Stimulated activated naive CD8-positive, alpha-beta T cell treated with anti-CD3 and anti-CD28 coated beads, Interleukin-15, Interleukin-2, amounts not matched to agents 100 U/mL and 50 U/mL, for 24 hours (primary cell): Measurements from ENCODE around the gene SPEG.

ENCODE experiments used
- ATAC-seq: fragments of 150-1000 bp; cut with Tn5 transposase; one replicate; pipeline ENCODE4 v1.10.0; 2021
- DNase-seq: peaks from one replicate; pipeline ENCODE4 v3.0.0; 2021

SPEG gene

DNA sequence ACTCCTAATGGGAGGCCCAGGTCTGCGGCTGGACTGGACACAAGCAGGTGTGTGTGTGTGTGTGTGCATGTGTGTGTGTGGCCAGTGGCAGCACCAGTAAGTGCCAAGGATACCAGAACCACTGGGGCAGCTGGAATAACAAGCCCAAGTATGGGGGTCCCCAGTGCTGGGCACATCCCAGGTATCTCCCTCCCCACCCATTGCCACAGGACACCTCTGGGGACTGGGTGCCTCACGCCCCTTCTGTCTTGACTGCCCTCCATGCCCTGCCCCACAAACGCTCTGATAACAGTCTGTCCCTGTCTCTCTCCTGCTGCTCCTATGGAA lies 9.0 kb downstream of the SPEG start:
- ATAC-seq (no peak), DNase-seq (no peak)

DNA sequence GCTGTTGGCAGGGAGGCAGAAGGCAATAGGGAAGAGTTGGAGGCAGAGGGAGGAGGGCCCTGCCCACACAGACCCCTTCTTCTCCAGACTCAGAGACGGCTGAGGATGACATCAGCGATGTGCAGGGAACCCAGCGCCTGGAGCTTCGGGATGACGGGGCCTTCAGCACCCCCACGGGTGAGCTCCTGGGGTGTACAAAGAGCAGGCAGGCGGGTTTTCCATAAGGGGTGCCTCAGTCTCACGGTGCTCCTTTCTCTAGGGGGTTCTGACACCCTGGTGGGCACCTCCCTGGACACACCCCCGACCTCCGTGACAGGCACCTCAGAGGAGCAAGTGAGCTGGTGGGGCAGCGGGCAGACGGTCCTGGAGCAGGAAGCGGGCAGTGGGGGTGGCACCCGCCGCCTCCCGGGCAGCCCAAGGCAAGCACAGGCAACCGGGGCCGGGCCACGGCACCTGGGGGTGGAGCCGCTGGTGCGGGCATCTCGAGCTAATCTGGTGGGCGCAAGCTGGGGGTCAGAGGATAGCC lies 10.0 kb downstream of the SPEG start:
- ATAC-seq = no peak
- no peak for DNase-seq

DNA sequence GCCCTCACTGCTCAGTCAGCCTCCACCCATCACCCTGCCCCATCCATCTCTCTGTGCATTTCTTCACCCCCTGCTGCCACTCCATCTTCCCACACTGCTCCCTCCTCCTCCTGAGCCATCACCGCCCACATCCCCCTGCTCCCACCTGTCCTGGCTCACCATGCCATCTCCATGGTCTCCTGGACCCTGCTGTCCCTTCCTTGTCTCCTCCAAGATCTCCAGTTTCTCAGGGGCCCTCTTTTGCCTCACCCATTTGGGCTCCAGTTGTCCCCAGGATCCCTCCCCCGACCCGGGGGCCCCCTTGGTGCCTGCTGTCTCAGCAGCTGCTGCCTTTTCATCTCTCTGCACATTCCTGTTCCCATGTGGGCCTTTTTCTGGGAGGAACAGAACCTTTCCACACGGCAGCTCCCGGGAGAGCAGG lies 10.6 kb downstream of the SPEG start:
- DNase-seq (no peak), ATAC-seq (no peak)

DNA sequence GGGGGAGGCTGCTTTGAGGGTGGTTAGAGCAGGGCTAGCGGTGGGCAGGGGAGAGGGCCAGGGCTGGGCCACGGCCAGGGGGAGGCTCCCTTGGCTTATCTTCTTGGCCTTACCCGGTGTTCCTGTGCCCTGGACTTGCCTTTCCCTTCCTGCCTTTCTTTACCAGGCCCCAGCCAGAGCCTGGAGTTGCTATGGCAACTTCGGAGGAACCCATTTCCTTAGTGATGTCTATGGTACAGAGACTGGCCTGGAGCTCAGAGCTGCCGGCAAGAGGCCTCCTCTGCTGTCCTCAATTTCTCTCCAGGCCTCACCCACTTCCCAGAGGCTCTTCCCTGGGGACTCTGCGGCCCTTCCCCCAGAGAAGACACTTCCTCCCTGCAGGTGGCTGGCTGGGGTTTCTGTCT lies 11.5 kb downstream of the SPEG start:
- DNase-seq (no peak), ATAC-seq (no peak)

DNA sequence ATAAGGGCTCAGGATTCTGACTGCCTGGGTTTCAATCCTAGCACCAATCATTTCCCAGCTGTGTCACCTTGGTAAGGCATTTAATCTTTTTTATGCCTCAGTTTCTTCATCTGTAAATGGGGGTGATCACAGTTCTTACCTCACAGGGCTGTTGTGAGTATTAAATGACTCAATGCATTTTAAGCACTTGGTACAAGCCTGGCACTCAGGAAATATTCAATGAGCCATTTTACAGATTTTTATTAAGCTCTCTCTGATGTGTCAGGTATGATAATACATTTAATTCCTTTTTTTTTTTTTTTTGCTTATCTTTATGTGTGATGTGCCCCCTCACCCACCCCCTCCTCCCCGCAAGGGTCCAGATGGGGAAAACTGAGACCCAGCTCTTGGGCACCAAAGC lies 12.0 kb downstream of the SPEG start:
- ATAC-seq (no peak), DNase-seq (no peak)

DNA sequence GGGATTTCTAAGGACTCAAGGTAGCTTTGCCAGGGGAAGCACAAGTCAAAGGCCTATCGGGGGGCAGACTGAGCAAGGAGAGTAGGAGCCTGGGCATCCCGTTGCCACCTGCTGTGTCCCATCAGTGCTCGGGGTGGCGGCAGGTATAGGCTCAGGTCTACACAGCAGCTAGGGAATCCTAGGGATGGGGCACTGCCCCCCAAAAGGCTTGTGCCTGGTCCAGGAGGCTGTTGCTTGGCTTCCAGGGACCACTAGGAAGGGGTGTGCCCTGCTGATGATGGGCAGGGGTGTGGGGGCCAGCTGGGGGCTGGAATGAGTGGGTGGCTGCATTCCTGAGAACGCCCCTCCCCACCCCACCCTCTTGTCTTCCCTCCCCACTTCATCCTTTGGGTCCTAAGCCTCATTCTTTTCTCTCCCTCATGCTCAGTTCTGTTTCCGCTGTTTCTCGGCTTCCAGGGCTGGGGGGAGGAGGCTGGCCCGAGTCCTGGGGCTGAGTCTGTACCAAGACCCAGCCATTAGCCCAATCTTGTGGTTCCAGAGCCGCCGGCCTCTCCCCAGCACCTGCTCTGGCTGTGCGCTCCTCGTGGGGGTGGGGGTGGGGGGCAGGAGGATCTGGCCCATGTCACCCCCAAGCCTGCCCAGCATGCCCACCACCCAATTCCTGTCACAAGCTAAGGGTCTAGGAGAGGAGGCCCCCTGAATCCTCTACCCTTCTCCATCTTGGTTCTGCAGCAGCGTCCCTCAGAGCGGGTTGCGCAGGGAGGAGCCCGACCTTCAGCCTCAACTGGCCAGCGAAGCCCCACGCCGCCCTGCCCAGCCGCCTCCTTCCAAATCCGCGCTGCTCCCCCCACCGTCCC lies 12.8 kb downstream of the SPEG start:
- ATAC-seq (no peak), DNase-seq (no peak)

DNA sequence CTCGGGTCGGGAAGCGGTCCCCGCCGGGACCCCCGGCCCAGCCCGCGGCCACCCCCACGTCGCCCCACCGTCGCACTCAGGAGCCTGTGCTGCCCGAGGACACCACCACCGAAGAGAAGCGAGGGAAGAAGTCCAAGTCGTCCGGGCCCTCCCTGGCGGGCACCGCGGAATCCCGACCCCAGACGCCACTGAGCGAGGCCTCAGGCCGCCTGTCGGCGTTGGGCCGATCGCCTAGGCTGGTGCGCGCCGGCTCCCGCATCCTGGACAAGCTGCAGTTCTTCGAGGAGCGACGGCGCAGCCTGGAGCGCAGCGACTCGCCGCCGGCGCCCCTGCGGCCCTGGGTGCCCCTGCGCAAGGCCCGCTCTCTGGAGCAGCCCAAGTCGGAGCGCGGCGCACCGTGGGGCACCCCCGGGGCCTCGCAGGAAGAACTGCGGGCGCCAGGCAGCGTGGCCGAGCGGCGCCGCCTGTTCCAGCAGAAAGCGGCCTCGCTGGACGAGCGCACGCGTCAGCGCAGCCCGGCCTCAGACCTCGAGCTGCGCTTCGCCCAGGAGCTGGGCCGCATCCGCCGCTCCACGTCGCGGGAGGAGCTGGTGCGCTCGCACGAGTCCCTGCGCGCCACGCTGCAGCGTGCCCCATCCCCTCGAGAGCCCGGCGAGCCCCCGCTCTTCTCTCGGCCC lies 13.6 kb downstream of the SPEG start:
- ATAC-seq = peak; percentile 14
- DNase-seq = peak; percentile 22

DNA sequence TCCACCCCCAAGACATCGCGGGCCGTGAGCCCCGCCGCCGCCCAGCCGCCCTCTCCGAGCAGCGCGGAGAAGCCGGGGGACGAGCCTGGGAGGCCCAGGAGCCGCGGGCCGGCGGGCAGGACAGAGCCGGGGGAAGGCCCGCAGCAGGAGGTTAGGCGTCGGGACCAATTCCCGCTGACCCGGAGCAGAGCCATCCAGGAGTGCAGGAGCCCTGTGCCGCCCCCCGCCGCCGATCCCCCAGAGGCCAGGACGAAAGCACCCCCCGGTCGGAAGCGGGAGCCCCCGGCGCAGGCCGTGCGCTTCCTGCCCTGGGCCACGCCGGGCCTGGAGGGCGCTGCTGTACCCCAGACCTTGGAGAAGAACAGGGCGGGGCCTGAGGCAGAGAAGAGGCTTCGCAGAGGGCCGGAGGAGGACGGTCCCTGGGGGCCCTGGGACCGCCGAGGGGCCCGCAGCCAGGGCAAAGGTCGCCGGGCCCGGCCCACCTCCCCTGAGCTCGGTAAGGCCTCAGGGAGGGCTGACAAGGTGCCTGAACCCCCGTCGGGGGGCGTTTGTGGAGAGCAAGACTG lies 14.2 kb downstream of the SPEG start:
- DNase-seq (peak; percentile 59), ATAC-seq (peak; percentile 63)

DNA sequence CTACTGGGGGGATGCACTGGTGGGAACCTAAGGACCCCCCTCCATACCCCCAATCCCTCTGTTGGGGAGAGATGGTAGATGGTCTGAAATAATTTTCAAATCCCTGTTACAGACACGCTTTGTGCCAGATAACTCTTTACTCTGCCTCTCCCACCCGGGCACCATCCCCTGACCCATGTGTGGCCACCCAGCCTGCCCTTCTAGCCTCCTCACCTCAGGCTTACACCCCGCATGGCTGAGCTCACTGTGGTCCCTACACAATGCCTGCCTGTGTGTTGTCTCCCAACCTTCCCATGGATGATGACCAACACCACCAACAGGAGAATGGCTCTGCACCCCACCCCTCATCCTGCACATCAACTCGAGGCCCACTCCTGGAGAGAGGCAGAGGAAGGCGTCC lies 15.0 kb downstream of the SPEG start:
- DNase-seq = no peak

DNA sequence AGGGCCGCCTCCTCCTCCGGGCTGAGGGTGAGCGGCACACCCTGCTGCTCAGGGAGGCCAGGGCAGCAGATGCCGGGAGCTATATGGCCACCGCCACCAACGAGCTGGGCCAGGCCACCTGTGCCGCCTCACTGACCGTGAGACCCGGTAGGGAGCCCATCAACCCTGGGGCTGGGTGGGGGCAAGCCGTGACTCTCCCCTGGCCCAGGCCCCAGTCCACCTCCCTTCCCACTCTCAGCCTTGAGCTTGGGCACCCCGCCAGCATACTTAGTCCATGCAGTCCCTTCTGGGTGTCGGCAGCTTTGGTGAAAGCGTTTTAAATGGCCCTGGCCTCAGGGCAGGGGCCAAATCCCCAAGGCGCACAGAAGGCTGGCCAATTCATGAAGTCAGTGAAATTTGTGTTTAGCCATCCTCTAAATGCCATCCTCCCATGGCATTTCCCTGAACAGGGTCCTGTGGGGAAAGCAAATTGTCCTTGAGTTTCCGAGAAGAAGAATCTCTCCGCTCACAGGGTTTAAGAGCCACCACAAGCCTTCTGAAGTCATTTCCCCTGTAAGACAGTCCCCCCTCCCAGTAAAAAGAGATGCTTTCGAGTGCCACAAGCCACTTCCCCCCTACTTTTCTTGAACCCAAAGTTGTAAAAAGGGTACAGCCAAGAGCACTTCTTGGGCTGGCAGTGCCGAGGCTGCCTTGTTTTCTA lies 17.2 kb downstream of the SPEG start:
- no peak for ATAC-seq

More for the DNA sequence above, 15.0 kb downstream of the SPEG start:
- no peak for ATAC-seq

DNA sequence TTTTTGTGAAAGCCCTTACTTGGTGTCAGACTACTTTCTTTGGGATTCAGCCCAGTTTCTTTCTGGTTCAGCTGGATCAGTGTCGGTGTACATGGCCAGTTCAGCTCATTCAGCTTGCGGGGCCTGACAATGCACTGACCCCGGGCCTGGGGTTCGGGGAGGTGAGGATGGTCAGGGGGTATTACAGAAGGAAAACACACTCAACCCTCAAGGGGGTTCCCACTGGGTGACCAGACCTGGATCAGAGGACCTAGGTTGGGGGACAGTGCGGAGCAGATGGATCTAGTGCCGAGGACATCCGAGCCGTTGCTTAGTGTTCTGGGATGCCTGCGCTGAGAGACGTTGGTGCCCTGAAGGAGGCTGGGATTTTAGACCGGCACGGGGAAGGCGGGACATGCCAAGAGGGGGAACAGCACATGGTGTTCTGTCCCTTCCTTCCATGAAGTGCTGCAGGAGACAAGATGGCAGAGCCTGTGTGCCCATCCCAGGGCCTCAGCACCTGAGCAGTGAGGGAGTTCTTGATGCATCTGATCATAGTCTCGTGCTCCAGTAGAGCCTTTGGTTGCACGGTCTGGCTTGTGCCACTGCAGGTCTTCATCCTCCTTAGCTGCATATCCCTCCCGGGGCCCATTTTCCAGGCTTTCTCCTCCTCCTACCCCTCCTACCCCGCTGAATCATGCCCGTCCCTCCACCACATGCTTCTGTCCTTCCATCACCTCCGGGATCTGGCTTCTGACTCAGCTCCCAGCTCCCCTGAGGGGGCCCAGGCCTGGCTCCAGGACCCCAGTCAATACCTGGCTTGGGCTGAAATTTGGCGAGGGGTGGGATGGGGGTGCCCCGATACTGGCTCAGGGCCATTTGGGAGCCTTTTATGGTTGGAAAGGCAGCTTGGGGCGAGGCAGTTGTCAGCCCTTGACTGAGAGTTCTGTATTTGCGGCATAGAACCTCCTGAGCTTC lies 18.0 kb downstream of the SPEG start:
- DNase-seq (no peak), ATAC-seq (no peak)

More for the DNA sequence above, 17.2 kb downstream of the SPEG start:
- no peak for DNase-seq

DNA sequence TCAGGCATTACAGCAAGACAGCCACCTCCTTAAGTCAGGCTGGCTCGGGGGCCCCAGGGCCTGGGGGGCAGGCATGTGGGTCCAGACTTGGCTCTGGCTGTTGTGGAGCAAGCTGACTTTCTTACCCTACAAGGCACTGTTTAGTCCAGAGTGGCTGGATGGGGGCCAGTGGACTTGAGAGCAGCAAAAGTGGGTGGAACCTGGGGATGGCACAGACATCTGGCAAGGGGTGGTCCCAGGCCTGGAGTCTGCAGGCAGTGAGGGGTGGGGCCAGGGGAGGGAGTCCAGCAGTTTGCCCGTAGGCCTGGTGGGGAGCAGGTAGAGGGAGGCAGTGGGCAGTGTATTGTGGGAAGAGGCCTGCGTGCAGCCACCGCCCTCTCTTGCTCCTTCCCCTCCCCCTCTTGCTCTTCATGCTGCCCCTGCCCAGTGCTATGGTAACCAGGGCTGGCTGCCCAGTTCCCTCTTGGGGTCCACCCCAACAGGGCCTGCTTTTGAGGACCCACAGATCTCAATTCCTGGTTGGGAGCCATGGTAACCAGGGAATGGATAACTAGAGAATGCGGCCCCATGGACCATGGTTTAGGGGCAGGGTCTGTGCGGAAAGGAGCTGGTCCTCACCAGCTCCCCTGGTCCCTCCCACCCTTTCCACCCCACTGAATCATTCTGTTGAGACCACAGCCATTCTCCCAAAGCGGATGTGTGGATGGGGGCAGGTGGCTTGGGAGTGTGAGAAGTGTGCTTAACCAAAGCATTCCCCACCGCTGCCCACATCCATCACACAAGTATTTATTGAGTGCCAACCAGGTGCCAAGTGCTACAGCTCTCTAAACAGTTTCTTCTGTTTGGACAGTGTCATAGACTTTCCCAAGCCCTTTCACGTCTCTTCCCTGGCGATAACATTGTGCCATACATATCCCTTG lies 19.3 kb downstream of the SPEG start:
- DNase-seq = no peak
- no peak for ATAC-seq

DNA sequence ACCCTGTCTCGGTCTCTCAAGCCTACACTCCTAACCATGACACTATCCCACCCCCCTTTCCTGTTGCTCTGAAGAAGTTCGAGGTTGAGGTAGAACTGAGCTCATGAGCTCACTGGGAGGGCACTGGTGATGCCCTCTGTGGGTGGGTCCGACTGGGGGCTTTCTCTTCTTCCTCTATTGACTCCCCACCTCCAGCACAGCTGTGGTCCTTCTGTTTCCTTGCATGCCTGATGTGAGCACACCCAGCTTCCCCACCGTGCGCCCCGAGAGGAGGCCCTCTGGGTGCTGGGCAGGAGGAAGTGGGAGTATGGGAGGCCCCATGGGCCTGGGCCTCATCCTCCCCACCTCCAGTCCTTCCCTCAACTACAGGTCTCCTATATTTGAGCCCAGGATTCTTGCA lies 20.9 kb downstream of the SPEG start:
- DNase-seq = no peak
- ATAC-seq = no peak

DNA sequence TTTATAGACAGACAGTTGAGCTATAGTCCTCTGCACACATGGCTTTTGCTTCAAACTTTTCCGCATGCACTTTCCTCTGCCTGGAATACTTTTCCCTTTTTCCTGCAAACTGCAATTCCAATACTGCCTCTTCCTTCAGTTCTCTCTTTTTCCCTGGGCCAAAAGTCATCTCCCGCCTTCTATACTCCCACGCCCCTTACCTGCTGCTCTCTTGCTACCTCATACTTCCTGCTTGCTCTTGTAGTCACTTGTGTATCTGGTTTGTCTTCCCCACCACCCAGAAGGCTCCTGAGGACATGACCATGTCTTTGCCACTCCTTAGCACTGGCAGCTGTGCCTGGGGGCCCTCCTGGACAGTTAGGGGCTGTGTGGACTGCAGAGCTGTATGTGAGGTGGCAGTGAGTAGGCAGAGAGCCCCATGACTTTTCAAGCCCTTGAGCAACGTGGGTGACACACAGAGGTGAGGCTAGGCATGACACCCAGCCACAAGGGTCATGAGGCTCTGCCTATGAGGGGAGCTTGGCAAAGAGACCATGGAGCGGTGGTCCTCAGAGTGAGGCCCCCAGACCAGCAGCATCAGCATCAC lies 23.2 kb downstream of the SPEG start:
- DNase-seq (peak; percentile 35), ATAC-seq (peak; percentile 82)

DNA sequence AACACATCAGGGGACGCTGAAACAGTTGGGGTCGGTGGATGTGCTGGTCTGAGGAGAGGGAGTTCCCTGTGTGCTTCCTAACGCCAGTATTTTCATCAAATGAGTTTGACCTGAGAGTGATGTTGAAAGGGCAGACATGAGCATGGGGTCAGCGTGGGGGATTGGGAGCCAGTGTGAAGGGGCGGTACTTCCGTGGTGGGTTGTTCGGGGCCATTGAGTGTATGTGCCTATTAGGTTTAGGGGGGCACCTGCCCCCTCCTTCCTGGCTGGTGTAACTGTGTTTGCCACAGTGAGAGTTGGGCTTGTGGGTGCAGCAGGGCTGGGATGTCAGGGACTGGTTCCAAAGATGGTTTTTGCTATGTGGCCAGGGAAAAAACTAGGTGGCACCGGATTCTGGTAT lies 24.4 kb downstream of the SPEG start:
- DNase-seq (no peak), ATAC-seq (no peak)

DNA sequence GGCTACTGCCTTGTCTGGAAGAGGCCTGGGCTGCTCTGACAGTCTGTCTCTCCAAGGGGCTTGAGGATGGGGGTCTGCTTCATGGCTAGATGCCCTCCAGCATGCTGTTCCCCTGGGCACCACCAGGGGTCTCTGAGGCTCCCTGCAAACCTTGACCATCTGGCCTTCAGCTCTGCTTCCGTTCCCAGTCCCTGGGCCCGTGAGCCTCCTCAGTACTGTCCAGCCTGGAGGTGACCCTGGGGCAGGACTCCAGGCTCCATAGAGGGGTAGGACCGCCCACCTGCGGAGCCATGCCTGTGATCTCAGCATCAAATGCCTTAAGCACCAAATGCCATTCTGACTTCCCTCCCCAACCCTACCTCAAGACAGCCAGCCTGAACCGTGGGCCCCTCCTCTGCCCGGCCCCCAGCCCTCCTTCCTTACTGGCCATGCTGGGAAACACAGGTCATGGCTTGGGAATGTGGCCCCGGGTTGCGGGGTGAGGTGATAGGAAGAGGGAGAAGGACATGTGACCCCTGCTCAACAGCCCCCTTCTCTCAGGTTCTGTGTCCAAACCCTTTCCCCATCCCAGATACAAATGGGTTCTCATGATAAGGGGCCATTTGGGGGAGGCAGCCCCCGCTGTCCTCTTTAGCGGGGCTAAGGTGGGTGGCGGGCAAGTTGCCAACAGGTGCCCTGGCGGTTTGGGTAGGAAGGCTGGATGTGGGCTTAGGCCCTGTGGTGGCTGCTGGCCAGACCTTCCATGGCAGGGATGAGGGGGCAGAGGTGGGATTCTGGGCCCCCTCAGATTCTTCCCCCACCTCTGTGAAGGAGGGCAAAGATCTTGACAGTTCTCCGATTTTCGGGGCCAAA lies 25.0 kb downstream of the SPEG start:
- ATAC-seq = no peak
- peak; percentile 65 for DNase-seq

DNA sequence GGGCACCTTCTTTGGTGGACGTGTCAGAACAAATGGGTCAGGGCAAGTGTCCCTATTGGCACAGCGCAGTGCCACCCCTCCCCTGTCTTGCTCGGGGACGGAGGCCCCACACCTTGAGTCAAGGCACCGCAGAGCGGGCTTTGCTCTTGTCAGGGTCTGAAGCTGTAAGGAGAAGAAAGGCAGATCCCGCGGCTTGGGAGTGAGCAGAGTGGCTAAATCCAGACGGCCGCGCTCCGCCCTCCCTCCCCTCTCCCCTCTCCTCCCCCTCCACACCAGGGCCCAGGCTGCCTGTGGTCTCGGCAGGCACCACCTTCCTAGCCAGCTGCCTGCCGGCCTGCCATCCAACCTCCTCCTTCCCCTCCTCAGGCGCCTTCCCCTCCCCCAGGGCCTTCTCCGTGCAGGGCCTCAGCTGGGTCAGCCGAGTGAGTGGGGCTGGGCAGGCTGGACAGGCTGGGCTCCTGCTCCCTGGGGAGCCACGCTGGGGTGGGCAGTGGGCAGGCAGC lies 25.8 kb downstream of the SPEG start:
- DNase-seq (no peak), ATAC-seq (no peak)

DNA sequence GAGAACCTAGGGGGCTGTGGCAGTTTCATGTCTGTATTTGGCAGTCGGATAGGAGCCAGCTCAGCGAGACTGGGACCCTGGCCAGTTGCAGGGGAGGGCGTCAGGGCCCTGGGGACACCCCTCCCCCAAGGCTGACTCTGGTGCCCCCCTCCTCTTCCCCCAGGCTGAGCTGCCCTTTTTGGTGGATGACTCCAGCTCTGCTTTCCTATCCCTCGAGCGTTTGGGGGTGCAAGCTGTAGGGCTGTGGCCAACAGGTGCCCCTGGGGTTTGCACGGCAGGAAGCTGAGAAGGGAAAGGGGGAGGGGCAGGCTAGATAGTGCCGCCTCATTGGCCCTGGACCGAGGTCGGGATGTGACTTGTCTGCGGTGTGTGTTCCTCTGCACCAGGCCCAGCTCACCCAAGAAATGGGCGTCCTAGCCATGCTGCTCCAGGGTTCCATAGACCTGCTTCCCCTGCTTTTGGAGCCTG lies 26.4 kb downstream of the SPEG start:
- ATAC-seq (no peak), DNase-seq (peak; percentile 31)

DNA sequence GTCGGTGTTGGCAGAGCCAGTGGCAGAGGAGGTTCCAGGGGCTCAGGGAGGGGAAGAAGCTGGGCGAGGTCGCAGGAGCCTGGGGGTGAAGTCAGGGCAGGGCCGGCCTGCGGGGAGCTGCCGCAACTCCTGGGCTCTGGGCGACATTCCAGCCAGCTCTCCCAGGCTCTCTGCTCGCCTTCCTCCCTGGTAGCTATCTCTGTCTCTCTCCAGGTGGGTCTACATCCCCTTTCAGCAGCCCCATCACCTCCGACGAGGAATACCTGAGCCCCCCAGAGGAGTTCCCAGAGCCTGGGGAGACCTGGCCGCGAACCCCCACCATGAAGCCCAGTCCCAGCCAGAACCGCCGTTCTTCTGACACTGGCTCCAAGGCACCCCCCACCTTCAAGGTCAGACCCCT lies 27.0 kb downstream of the SPEG start:
- DNase-seq = no peak
- ATAC-seq = no peak
